HCT116 (cell line): ENCODE results near the gene TMEM9. TPM values are rescaled to one million over a fixed set of nuclear protein-coding genes. Genes with fewer than 3 reads are reported as not detected.

Experiments used
- ATAC-seq: fragments of 200-7000 bp; cut with Tn5 transposase; 2 replicates; pipeline ENCODE4 v1.9.1; 2020; ENCODE audit warnings: mild to moderate bottlenecking, moderate library complexity
- BruUV-seq: library from RNA; stranded (reverse); fragments of 400-500 nt; replicated peaks from 2 replicates; lab custom pipeline; 2021; lab: Mats Ljungman, UMichigan
- CTCF ChIA-PET: fragments of 300-600 bp; sonication (Branson Sonifier 250); formaldehyde crosslinking; loops from one replicate; lab custom pipeline; 2021; ENCODE audit warnings: antibody characterized with exemption; lab: Charles Lee
- POLR2A ChIA-PET: fragments of 300-600, 350-600 bp; sonication (Branson Sonifier 250); formaldehyde crosslinking; loops from one replicate; lab custom pipeline; 2021; ENCODE audit warnings: antibody characterized with exemption; lab: Charles Lee
- RAD21 ChIA-PET, 2 experiments: fragments of 300-600 bp; sonication (Branson Sonifier 250); formaldehyde crosslinking; loops; one replicate each; lab custom pipeline; 2023; ENCODE audit warnings: low total read pairs in 2 of 2; ENCODE audit not compliant: uncharacterized antibody in 2 of 2, unreplicated experiment in 2 of 2, low non-redundant PET in 1 of 2; lab: Charles Lee
- DNase-seq: peaks from one replicate; pipeline ENCODE4 v3.0.0-alpha.2; 2010; ENCODE audit warnings: low read depth, low spot score
- H2AFZ ChIP-seq: fragments of 200-600 bp; shearing (Covaris generic), sonication (generic); 2 replicates; pipeline ENCODE4 v1.6.1; 2017; ENCODE audit warnings: low read depth, mixed run types, mixed read lengths, antibody characterized with exemption, low read length; ENCODE audit not compliant: poor library complexity, severe bottlenecking
- H3K27ac ChIP-seq: 2 replicates; pipeline ENCODE4 v1.5.1; 2012; ENCODE audit warnings: low read depth, low read length
- H3K27me3 ChIP-seq: fragments of 200-600 bp; sonication (generic); 2 replicates; pipeline ENCODE4 v1.6.1; 2016; ENCODE audit warnings: mixed run types, low read length, mixed read lengths; ENCODE audit not compliant: insufficient read depth
- H3K36me3 ChIP-seq, 2 experiments: fragments of 200-500 bp in 1 of 2; fragments of 200-600 bp in 1 of 2; sonication (Bioruptor generic) in 1 of 2; sonication (generic) in 1 of 2; 2 replicates each; pipeline versions ENCODE4 v1.5.1 to v1.6.1; 2014 to 2016; ENCODE audit warnings: low read length in 2 of 2, inconsistent platforms in 1 of 2, mixed read lengths in 1 of 2, mixed run types in 1 of 2; ENCODE audit not compliant: insufficient read depth in 2 of 2, control insufficient read depth in 1 of 2
- H3K4me1 ChIP-seq, 2 experiments: fragments of 200-600 bp in 1 of 2; sonication (generic) in 1 of 2; 2 replicates each; pipeline versions ENCODE4 v1.5.1 to v1.6.1; 2012 to 2017; ENCODE audit warnings: low read length in 2 of 2, inconsistent platforms in 1 of 2, mild to moderate bottlenecking in 1 of 2, mixed read lengths in 1 of 2, mixed run types in 1 of 2, moderate library complexity in 1 of 2; ENCODE audit not compliant: insufficient read depth in 2 of 2, control insufficient read depth in 1 of 2
- H3K4me2 ChIP-seq: fragments of 200-600 bp; sonication (generic); 2 replicates; pipeline ENCODE4 v1.6.1; 2017; ENCODE audit warnings: mixed run types, low read length, mixed read lengths
- H3K4me3 ChIP-seq, 2 experiments: fragments of 200-600 bp in 1 of 2; sonication (generic) in 1 of 2; replicated peaks in 1 of 2; 2 replicates each; pipeline ENCODE4 v1.5.1; 2011 to 2016; ENCODE audit warnings: low read length in 2 of 2, control low read depth in 1 of 2, low read depth in 1 of 2, mild to moderate bottlenecking in 1 of 2, mixed read lengths in 1 of 2, mixed run types in 1 of 2
- H3K79me2 ChIP-seq: fragments of 200-600 bp; sonication (generic); 2 replicates; pipeline ENCODE4 v1.6.1; 2017; ENCODE audit warnings: mild to moderate bottlenecking, mixed run types, low read length, moderate library complexity, mixed read lengths; ENCODE audit not compliant: insufficient read depth
- H3K9ac ChIP-seq: fragments of 200-600 bp; sonication (generic); 2 replicates; pipeline ENCODE4 v1.6.1; 2016; ENCODE audit warnings: low read length, mixed read lengths
- H3K9me2 ChIP-seq: fragments of 200-600 bp; sonication (generic), shearing (Covaris generic); 2 replicates; pipeline ENCODE4 v1.6.1; 2017; ENCODE audit warnings: mixed run types, mild to moderate bottlenecking, moderate library complexity; ENCODE audit not compliant: insufficient read depth
- H3K9me3 ChIP-seq, 2 experiments: fragments of 200-500 bp in 1 of 2; fragments of 200-600 bp in 1 of 2; sonication (Bioruptor generic) in 1 of 2; sonication (generic) in 1 of 2; 2 replicates each; pipeline ENCODE4 v1.6.1; 2014 to 2017; ENCODE audit warnings: low read length in 2 of 2, mixed read lengths in 2 of 2, inconsistent platforms in 1 of 2, low read depth in 1 of 2, mild to moderate bottlenecking in 1 of 2, mixed run types in 1 of 2, moderate library complexity in 1 of 2; ENCODE audit not compliant: control insufficient read depth in 1 of 2, insufficient read depth in 1 of 2
- H4K20me1 ChIP-seq: fragments of 200-600 bp; sonication (generic), shearing (Covaris generic); 2 replicates; pipeline ENCODE4 v1.6.1; 2017; ENCODE audit warnings: mixed run types, mild to moderate bottlenecking, moderate library complexity; ENCODE audit not compliant: insufficient read depth
- CEBPB ChIP-seq: IDR thresholded peaks from 2 replicates; pipeline ENCODE4 v1.6.1; 2012; ENCODE audit warnings: low read depth
- EGR1 ChIP-seq: IDR thresholded peaks from 2 replicates; pipeline ENCODE4 v1.6.1; 2012; ENCODE audit warnings: low read depth
- EZH2phosphoT487 ChIP-seq: fragments of 200-600 bp; IDR thresholded peaks from 2 replicates; pipeline ENCODE4 v1.6.1; 2018; ENCODE audit warnings: antibody characterized with exemption, borderline replicate concordance
- JUND ChIP-seq: IDR thresholded peaks from 2 replicates; pipeline ENCODE4 v1.6.1; 2012
- POLR2A ChIP-seq: IDR thresholded peaks from 2 replicates; pipeline ENCODE4 v1.7.0; 2011; ENCODE audit warnings: borderline replicate concordance; ENCODE audit not compliant: insufficient read depth, insufficient read length; ENCODE audit errors: extremely low read depth
- POLR2AphosphoS5 ChIP-seq: IDR thresholded peaks from 2 replicates; pipeline ENCODE4 v1.6.1; 2011; ENCODE audit warnings: mild to moderate bottlenecking, low read depth, low read length, moderate library complexity
- RAD21 ChIP-seq: IDR thresholded peaks from 2 replicates; pipeline ENCODE4 v1.6.1; 2012; ENCODE audit warnings: low read depth, mild to moderate bottlenecking
- SIN3A ChIP-seq: IDR thresholded peaks from 2 replicates; pipeline ENCODE4 v1.6.1; 2012; ENCODE audit warnings: low read depth
- SP1 ChIP-seq: IDR thresholded peaks from 2 replicates; pipeline ENCODE4 v1.6.1; 2012; ENCODE audit warnings: low read depth
- SRF ChIP-seq: IDR thresholded peaks from 2 replicates; pipeline ENCODE4 v1.6.1; 2012; ENCODE audit warnings: low read depth
- TCF7L2 ChIP-seq: IDR thresholded peaks from 2 replicates; pipeline ENCODE4 v1.7.0; 2011; ENCODE audit warnings: borderline replicate concordance, inconsistent platforms; ENCODE audit not compliant: insufficient read depth, insufficient read length; ENCODE audit errors: extremely low read depth
- ZFX ChIP-seq: fragments of 450-650 bp; IDR thresholded peaks from 2 replicates; pipeline ENCODE4 v1.6.1; 2017
- ZNF274 ChIP-seq: fragments of 200-500 bp; sonication (Bioruptor generic); IDR thresholded peaks from 2 replicates; pipeline ENCODE4 v1.6.1; 2014; ENCODE audit warnings: mild to moderate bottlenecking, low read depth, low read length, inconsistent platforms
- intact Hi-C: fragments of 100-400 bp; cut with micrococcal nuclease; formaldehyde crosslinking; loops from 2 replicates; pipeline ENCODE4 v1.10.0; 2022
- total RNA-seq: library from RNA; stranded (reverse); gene quantifications from one replicate; pipeline ENCODE4 v1.2.1, GENCODE V29; 2021; ENCODE audit not compliant: unreplicated experiment
- TF ChIP-seq, protein P1 (sequence below): IDR thresholded peaks from 2 replicates; pipeline ENCODE4 v1.6.1; 2012
- TF ChIP-seq, protein P2 (sequence below): IDR thresholded peaks from 2 replicates; pipeline ENCODE4 v1.6.1; 2011; ENCODE audit warnings: mild to moderate bottlenecking, low read length, moderate library complexity; ENCODE audit not compliant: insufficient replicate concordance; ENCODE audit errors: extremely low read depth
- TF ChIP-seq, protein P3 (sequence below), 3 experiments: fragments of 200-600 bp in 1 of 3; sonication (generic) in 1 of 3; IDR thresholded peaks in 2 of 3; conservative IDR thresholded peaks in 1 of 3; 2 replicates each; pipeline ENCODE4 v1.5.1; 2012 to 2017; ENCODE audit warnings: low read depth in 2 of 3, low read length in 2 of 3, antibody characterized with exemption in 1 of 3, borderline replicate concordance in 1 of 3, control low read depth in 1 of 3, mild to moderate bottlenecking in 1 of 3, mixed read lengths in 1 of 3, mixed run types in 1 of 3, moderate library complexity in 1 of 3; ENCODE audit not compliant: insufficient read depth in 1 of 3

TMEM9 gene
- total RNA-seq, 1 experiment from 2014 or later = 66.3 TPM

DNA sequence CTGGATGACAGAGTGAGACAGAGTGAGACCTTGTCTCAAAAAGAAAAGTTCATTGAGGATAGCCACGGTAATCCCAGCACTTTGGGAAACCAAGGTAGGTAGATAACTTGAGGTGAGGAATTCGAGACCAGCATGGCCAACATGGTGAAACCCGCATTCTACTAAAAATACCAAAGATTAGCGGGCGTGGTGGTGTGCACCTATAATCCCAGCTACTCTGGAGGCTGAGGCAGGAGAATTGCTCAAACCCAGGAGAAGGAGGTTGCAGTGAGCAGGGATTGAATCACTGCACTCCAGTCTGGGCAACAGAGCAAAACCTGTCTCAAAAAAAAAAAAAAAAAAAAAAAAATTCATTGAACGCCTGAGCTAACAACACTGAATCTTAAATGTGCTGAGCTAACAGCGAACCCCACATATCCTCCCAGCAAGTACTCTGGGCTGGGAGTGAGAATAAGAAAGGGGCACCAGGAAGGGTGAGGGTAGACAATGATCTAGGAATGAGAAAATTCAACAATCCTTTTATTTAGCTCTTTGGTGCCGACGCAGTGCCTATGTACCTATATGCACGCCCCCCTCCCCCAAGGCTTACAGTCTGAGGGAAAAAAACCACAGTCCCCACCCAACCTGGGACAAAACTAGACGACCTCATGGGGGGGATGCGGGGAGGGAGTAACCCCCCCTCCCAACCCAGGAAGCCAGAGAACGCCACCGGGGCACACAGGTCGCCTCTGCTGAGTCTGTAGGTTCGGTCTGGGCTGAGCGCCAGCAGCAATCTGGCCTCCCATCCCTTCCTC, 40.6 kb downstream of the TMEM9 start:
- ATAC-seq = peak; percentile 37; the same call in 1 of the 2 replicates
- RAD21 ChIA-PET = interaction anchor here (0.7 to 2.3 kb wide), 5 partner anchors 28 to 142 kb away, joined by 3 to 14 read pairs (median 12); no protein-coding TSS in a partner anchor
- H3K9me2 ChIP-seq = no peaks in the 10 kb centered on the region
- no peak for TF ChIP-seq RAD21
- no peak for TF ChIP-seq POLR2A
- no peak for TF ChIP-seq TCF7L2
- TF ChIP-seq, protein P1, sequence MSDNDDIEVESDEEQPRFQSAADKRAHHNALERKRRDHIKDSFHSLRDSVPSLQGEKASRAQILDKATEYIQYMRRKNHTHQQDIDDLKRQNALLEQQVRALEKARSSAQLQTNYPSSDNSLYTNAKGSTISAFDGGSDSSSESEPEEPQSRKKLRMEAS = no peak
- TF ChIP-seq CEBPB = no peak
- TF ChIP-seq, protein P2, sequence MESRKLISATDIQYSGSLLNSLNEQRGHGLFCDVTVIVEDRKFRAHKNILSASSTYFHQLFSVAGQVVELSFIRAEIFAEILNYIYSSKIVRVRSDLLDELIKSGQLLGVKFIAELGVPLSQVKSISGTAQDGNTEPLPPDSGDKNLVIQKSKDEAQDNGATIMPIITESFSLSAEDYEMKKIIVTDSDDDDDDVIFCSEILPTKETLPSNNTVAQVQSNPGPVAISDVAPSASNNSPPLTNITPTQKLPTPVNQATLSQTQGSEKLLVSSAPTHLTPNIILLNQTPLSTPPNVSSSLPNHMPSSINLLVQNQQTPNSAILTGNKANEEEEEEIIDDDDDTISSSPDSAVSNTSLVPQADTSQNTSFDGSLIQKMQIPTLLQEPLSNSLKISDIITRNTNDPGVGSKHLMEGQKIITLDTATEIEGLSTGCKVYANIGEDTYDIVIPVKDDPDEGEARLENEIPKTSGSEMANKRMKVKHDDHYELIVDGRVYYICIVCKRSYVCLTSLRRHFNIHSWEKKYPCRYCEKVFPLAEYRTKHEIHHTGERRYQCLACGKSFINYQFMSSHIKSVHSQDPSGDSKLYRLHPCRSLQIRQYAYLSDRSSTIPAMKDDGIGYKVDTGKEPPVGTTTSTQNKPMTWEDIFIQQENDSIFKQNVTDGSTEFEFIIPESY = no peak
- no peak for TF ChIP-seq EZH2phosphoT487
- no peak for TF ChIP-seq SIN3A
- TF ChIP-seq SP1 = no peak
- no peak for TF ChIP-seq EGR1
- TF ChIP-seq SRF = no peak
- TF ChIP-seq, protein P3, sequence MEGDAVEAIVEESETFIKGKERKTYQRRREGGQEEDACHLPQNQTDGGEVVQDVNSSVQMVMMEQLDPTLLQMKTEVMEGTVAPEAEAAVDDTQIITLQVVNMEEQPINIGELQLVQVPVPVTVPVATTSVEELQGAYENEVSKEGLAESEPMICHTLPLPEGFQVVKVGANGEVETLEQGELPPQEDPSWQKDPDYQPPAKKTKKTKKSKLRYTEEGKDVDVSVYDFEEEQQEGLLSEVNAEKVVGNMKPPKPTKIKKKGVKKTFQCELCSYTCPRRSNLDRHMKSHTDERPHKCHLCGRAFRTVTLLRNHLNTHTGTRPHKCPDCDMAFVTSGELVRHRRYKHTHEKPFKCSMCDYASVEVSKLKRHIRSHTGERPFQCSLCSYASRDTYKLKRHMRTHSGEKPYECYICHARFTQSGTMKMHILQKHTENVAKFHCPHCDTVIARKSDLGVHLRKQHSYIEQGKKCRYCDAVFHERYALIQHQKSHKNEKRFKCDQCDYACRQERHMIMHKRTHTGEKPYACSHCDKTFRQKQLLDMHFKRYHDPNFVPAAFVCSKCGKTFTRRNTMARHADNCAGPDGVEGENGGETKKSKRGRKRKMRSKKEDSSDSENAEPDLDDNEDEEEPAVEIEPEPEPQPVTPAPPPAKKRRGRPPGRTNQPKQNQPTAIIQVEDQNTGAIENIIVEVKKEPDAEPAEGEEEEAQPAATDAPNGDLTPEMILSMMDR (IDR thresholded peaks at IDR 0.05 in 2 of 3, conservative IDR thresholded peaks at IDR 0.05 in 1 of 3; ENCODE audit: borderline replicate concordance in 1 of 3, insufficient read depth in 1 of 3, low read depth in 2 of 3, low read length in 2 of 3) = no peak
- TF ChIP-seq ZFX = no peak
- no peak for TF ChIP-seq ZNF274
- TF ChIP-seq JUND = no peak
- TF ChIP-seq POLR2AphosphoS5 = no peak
- TF ChIP-seq, all 23 proteins: peak for 0
- peaks cover 6 to 17% of the 10 kb centered on the region in 2 experiments; a peak in 3 of 4 replicates for H3K4me1 ChIP-seq
- no peaks in the 10 kb centered on the region for H3K36me3 ChIP-seq
- no peaks in the 10 kb centered on the region for H4K20me1 ChIP-seq
- DNase-seq = no peak
- H3K4me2 ChIP-seq = peak overlapping the region; percentile 83
- H3K27me3 ChIP-seq = no peaks in the 10 kb centered on the region
- no peaks in the 10 kb centered on the region for H3K9me3 ChIP-seq
- peak overlapping the region; percentile 78 to 86 for H3K4me3 ChIP-seq
- ChIA-PET POLR2A (interaction anchor here (0.8 to 1.7 kb wide), 5 partner anchors 9 to 444 kb away, joined by 3 to 7 read pairs (median 4); partner anchors contain the start of gene DDX59), CTCF (interaction anchor here (0.7 to 4.0 kb wide), 11 partner anchors 14 to 749 kb away, joined by 3 to 55 read pairs (median 4); partner anchors contain the start of gene ASCL5)
- H3K79me2 ChIP-seq = no peaks in the 10 kb centered on the region
- H3K9ac ChIP-seq = peak overlapping the region; percentile 84
- peak overlapping the region; percentile 59; the same call in 1 of the 2 replicates for H3K27ac ChIP-seq
- intact Hi-C loops = loop anchor here (1.0 kb wide), 2 partner anchors 27 to 141 kb away; no protein-coding TSS in a partner anchor
- peak overlapping the region; percentile 83 for H2AFZ ChIP-seq
- no TSS peak for BruUV-seq
